Epidermal melanocyte (primary cell): ENCODE data around the gene REPIN1.

Experiments
- DNase-seq: peaks from one replicate; pipeline ENCODE4 v3.0.0; 2011; ENCODE audit warnings: low spot score; ENCODE audit not compliant: insufficient read length

REPIN1 gene

GRCh38 chr7:150420987-150421674 is 52.5 kb downstream of the REPIN1 start:
- DNase-seq, result peak; percentile 93

GRCh38 chr7:150421831-150422230 is 53.2 kb downstream of the REPIN1 start:
- DNase-seq, result no peak
